ENCODE results near the gene ANO2.

Gene ANO2

GRCh38 chr12:5561846-5562245 lies 383.2 kb downstream of the ANO2 start:
- TF ChIP-seq, protein P1, sequence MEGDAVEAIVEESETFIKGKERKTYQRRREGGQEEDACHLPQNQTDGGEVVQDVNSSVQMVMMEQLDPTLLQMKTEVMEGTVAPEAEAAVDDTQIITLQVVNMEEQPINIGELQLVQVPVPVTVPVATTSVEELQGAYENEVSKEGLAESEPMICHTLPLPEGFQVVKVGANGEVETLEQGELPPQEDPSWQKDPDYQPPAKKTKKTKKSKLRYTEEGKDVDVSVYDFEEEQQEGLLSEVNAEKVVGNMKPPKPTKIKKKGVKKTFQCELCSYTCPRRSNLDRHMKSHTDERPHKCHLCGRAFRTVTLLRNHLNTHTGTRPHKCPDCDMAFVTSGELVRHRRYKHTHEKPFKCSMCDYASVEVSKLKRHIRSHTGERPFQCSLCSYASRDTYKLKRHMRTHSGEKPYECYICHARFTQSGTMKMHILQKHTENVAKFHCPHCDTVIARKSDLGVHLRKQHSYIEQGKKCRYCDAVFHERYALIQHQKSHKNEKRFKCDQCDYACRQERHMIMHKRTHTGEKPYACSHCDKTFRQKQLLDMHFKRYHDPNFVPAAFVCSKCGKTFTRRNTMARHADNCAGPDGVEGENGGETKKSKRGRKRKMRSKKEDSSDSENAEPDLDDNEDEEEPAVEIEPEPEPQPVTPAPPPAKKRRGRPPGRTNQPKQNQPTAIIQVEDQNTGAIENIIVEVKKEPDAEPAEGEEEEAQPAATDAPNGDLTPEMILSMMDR (conservative IDR thresholded peaks at IDR 0.05; ENCODE audit: low read length) = no peak
- H3K4me3 ChIP-seq (ENCODE audit: low read length) = no peak overlapping the region
- DNase-seq (ENCODE audit: low read depth) = no peak

DNA sequence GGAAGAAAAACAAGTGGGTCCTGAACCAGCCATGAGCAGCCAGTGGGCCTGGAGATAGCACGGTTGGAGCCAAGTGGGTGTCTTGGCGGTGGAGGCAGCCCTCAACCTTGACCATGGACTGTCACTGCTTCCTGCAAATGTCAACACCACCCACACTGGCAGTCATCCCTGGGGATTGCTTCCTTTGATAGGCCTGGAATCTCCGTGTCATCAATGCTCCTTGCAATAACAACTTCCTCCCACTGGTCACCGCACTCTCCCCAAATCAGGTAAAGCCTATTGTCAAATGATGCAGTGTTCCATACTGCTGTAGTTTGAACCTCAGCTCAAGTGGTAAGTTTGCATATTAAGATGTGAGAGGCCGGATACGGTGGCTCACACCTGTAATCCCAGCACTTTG lies 384.0 kb downstream of the ANO2 start:
- no peak for DNase-seq (ENCODE audit: low read depth)
- H3K4me3 ChIP-seq (ENCODE audit: low read length) = no peak overlapping the region
- TF ChIP-seq, protein P1 (conservative IDR thresholded peaks at IDR 0.05; ENCODE audit: low read length) = no peak

- TF ChIP-seq, protein P1 (conservative IDR thresholded peaks at IDR 0.05; ENCODE audit: low read length) = no peak
- no peak for DNase-seq (ENCODE audit: low read depth)
- H3K4me3 ChIP-seq (ENCODE audit: low read length) = no peak overlapping the region
Observed at GRCh38 chr12:5560265-5560664, 384.8 kb downstream of the ANO2 start.

- TF ChIP-seq, protein P1 (conservative IDR thresholded peaks at IDR 0.05; ENCODE audit: low read length) = no peak
- DNase-seq (ENCODE audit: low read depth) = no peak
- H3K4me3 ChIP-seq (ENCODE audit: low read length) = no peak overlapping the region
Observed at GRCh38 chr12:5557906-5558305, 387.2 kb downstream of the ANO2 start.

GRCh38 chr12:5556946-5557673 lies 387.9 kb downstream of the ANO2 start:
- H3K4me3 ChIP-seq (ENCODE audit: low read length) = no peak overlapping the region
- TF ChIP-seq, protein P1 (conservative IDR thresholded peaks at IDR 0.05; ENCODE audit: low read length) = no peak
- no peak for DNase-seq (ENCODE audit: low read depth)

DNA sequence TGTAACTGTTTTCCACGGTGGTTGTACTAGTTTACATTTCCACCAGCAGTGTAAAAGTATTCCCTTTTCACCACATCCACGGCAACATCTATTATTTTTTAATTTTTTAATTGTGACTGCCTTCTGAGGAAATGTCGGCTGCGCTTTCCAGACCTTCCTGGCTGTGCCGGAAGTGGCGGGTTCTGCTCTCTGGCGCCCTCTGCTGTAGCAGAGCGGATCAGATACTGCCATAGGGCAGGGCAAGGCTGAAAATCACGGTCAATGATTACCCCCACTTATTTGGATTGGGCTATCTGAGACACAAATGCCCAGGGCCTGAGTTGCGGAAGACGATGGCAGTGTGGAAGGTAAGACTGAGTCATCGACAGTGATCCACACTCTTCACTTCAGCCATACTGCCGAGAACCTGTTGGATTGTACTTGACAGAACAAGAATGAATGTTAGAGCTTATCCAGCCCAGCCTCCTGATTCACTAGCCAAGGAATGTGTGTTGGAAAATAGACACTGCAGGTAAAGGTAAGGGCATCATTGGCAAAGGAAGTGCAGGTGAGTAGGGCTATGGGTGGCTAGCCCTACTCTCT lies 388.9 kb downstream of the ANO2 start:
- no peak overlapping the region for H3K4me3 ChIP-seq (ENCODE audit: low read length)
- DNase-seq (ENCODE audit: low read depth) = no peak
- TF ChIP-seq, protein P1 (conservative IDR thresholded peaks at IDR 0.05; ENCODE audit: low read length) = peak; percentile 3; the same call in 1 of the 2 replicates

DNA sequence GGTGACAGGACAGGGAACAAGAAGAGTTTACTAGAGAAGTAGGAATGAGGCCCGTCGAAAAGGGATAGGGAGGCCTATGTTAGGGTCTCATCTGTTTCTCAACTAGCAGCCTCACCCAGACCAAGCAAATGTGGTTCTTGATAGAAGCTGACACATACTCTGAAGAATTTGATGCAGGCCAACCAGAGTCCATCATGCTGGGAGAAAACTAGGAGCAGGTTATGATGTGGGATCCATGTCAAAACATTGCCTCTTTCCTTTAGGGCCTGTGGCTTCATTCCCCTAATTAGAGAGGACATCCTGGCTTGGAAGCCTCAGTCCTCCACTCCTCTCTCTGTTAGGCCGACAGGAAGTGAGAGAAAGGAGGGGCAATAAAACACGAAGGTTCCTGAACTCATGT lies 390.3 kb downstream of the ANO2 start:
- no peak overlapping the region for H3K4me3 ChIP-seq (ENCODE audit: low read length)
- TF ChIP-seq, protein P1 (conservative IDR thresholded peaks at IDR 0.05; ENCODE audit: low read length) = no peak
- DNase-seq (ENCODE audit: low read depth) = peak; percentile 93
